ENCODE results near the gene LHFPL2.

DNA sequence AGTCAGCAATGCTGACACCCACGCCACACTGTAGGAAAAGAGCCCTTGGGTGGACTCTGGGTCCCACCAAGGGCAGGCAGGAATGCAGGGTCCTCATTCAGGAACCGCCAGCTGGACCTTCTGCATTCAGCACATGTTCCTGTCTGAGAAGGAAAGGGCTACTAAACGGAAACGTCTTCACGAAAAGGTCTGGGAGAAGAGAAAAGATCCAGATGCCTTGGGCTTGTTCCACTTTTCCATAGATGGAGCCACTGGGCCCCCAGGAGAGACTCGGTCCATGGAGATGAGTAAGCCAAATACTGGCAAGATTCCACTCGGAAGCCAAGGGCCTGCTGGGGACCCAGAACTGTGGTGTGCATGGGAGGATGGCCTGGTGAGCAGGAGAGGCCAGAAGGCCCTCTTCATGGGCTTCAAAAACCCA is 38.4 kb downstream of the LHFPL2 start:
- no peak for TF ChIP-seq POLR2A (IDR thresholded peaks at IDR 0.05)
- TF ChIP-seq, protein P1, sequence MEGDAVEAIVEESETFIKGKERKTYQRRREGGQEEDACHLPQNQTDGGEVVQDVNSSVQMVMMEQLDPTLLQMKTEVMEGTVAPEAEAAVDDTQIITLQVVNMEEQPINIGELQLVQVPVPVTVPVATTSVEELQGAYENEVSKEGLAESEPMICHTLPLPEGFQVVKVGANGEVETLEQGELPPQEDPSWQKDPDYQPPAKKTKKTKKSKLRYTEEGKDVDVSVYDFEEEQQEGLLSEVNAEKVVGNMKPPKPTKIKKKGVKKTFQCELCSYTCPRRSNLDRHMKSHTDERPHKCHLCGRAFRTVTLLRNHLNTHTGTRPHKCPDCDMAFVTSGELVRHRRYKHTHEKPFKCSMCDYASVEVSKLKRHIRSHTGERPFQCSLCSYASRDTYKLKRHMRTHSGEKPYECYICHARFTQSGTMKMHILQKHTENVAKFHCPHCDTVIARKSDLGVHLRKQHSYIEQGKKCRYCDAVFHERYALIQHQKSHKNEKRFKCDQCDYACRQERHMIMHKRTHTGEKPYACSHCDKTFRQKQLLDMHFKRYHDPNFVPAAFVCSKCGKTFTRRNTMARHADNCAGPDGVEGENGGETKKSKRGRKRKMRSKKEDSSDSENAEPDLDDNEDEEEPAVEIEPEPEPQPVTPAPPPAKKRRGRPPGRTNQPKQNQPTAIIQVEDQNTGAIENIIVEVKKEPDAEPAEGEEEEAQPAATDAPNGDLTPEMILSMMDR (IDR thresholded peaks at IDR 0.05) = no peak

Measured in body of pancreas (tissue), 4 donors.